Ectodermal cell (in vitro differentiated cells): ENCODE measurements around the gene XKR7.
A peak's percentile ranks its signal among the peaks of the same experiment; 100 is the strongest.

Source experiments
- H3K27ac ChIP-seq: 2 replicates; pipeline ENCODE4 v1.7.0; 2013; ENCODE audit warnings: mild to moderate bottlenecking, low read depth, low read length; ENCODE audit not compliant: insufficient read depth, poor library complexity, severe bottlenecking
- H3K27me3 ChIP-seq: 2 replicates; pipeline ENCODE4 v1.7.0; 2013; ENCODE audit warnings: mild to moderate bottlenecking, low read length; ENCODE audit not compliant: insufficient read depth, control insufficient read depth, poor library complexity, severe bottlenecking
- H3K36me3 ChIP-seq: one replicate; pipeline ENCODE4 v1.7.0; 2013; ENCODE audit warnings: low read length; ENCODE audit not compliant: control insufficient read depth, insufficient read depth
- H3K4me1 ChIP-seq: one replicate; pipeline ENCODE4 v1.7.0; 2013; ENCODE audit warnings: low read length; ENCODE audit not compliant: control insufficient read depth, insufficient read depth
- H3K4me3 ChIP-seq: 2 replicates; pipeline ENCODE4 v1.7.0; 2013; ENCODE audit warnings: low read depth, low read length, control low read depth; ENCODE audit not compliant: insufficient read depth
- H3K9me3 ChIP-seq: 2 replicates; pipeline ENCODE4 v1.7.0; 2013; ENCODE audit warnings: mild to moderate bottlenecking, low read length, moderate library complexity; ENCODE audit not compliant: control insufficient read depth
- WGBS, 2 experiments: methylation state at CpG; one replicate each; pipeline ENCODE4 v1.1.7; 2013; ENCODE audit warnings: missing lambda C conversion rate in 2 of 2; 5-methylcytosine and 5-hydroxymethylcytosine counted together

XKR7 gene

GRCh38 chr20:32036716-32037485 is 69.0 kb downstream of the XKR7 start:
- Histone ChIP-seq H3K27ac (no peak overlapping the region), H3K9me3 (no peaks in the 10 kb centered on the region), H3K4me3 (no peak overlapping the region), H3K27me3 (no peaks in the 10 kb centered on the region), H3K4me1 (peaks cover 5% of the 10 kb centered on the region), H3K36me3 (no peaks in the 10 kb centered on the region)
- WGBS, 2 experiments = 80 to 81% methylated on average over 9 of the region's 10 CpGs

GRCh38 chr20:32037929-32038328 is 70.0 kb downstream of the XKR7 start:
- WGBS, 2 experiments = 71 to 72% methylated on average over 4 of the region's 4 CpGs
- H3K27me3 ChIP-seq = no peaks in the 10 kb centered on the region

DNA sequence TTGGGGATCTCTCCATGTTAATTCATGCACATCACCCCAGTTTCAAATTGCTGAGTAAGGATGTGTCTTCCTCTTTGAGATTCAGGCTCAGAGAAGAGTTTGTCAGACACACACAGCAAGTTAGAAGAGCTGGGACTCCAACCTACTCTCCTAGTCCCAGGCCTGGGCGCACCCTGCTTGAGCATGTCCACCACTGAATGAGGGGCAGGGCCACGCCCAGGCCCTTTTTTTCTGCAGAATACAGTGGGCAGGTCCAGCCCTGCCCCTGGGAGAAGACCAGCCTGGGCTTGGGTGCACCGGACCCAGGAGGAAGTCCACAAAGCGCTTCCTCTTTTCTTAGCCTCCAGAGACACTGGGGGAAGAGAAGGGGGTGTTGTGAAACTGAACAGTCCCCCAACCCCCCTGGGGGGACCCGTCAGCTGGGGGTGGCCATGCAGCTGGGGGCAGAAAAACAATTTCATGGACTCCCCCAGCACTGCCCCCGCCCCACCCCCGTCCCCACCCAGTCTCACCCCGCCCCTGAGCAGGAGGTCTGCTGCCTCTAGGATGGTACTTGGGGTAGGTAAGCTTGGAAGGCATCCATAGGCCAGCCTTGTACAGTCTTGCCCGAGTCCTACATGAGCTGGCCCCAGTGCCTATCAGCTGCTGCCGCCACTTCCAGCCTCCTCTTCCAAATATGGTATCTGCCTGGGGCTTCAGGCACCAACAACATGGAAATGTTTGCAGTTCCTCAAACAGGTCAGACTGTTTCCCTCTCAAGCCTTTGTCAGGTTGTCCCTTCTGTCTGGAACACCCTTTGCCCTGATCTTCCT is 72.4 kb downstream of the XKR7 start:
- Histone ChIP-seq H3K36me3 (no peaks in the 10 kb centered on the region), H3K27me3 (no peaks in the 10 kb centered on the region)
- WGBS, 2 experiments = 84 to 85% methylated on average over 8 to 10 of the region's 10 CpGs

More at GRCh38 chr20:32037929-32038328, 70.0 kb downstream of the XKR7 start:
- Histone ChIP-seq H3K4me3 (no peak overlapping the region), H3K4me1 (peaks cover 5% of the 10 kb centered on the region), H3K36me3 (no peaks in the 10 kb centered on the region), H3K27ac (no peak overlapping the region), H3K9me3 (no peaks in the 10 kb centered on the region)

GRCh38 chr20:32045999-32046398 is 78.0 kb downstream of the XKR7 start:
- H3K4me1 ChIP-seq = no peaks in the 10 kb centered on the region
- H3K9me3 ChIP-seq = no peaks in the 10 kb centered on the region
- peaks cover 16% of the 10 kb centered on the region for H3K27me3 ChIP-seq
- no peaks in the 10 kb centered on the region for H3K36me3 ChIP-seq
- H3K4me3 ChIP-seq = no peak overlapping the region
- 69 to 73% methylated on average over 3 of the region's 3 CpGs for WGBS, 2 experiments
- H3K27ac ChIP-seq = no peak overlapping the region

More for the DNA sequence above, 72.4 kb downstream of the XKR7 start:
- Histone ChIP-seq H3K9me3 (no peaks in the 10 kb centered on the region), H3K4me3 (no peak overlapping the region), H3K4me1 (peaks cover 5% of the 10 kb centered on the region), H3K27ac (no peak overlapping the region)

DNA sequence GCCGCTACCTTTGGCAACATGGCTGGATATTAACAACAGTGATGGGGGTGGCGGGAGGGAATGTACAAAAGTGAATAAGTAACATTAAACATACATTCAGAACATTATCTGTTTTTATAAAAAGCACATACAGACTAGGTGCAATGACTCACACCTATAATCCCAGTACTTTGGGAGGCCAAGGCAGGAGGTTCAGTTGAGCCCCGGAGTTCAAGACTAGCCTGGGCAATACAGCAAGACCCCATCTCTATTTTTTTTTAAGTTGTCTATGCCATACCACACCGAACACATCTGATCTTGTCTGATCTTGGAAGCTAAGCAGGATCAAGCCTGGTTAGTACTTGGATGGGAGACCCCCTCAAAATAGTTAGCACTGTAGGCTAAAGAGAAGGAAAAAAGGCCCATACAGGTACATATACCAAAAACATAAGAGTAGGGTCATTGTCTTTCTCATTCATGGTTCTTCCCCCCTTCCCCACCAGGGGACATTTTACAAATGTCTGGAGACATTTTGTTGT is 82.4 kb downstream of the XKR7 start:
- Histone ChIP-seq H3K27ac (no peak overlapping the region), H3K4me1 (peaks cover 12% of the 10 kb centered on the region), H3K36me3 (no peaks in the 10 kb centered on the region), H3K9me3 (no peaks in the 10 kb centered on the region), H3K27me3 (peaks cover 47% of the 10 kb centered on the region), H3K4me3 (no peak overlapping the region)
- 92 to 100% methylated on average over 3 of the region's 4 CpGs for WGBS, 2 experiments

DNA sequence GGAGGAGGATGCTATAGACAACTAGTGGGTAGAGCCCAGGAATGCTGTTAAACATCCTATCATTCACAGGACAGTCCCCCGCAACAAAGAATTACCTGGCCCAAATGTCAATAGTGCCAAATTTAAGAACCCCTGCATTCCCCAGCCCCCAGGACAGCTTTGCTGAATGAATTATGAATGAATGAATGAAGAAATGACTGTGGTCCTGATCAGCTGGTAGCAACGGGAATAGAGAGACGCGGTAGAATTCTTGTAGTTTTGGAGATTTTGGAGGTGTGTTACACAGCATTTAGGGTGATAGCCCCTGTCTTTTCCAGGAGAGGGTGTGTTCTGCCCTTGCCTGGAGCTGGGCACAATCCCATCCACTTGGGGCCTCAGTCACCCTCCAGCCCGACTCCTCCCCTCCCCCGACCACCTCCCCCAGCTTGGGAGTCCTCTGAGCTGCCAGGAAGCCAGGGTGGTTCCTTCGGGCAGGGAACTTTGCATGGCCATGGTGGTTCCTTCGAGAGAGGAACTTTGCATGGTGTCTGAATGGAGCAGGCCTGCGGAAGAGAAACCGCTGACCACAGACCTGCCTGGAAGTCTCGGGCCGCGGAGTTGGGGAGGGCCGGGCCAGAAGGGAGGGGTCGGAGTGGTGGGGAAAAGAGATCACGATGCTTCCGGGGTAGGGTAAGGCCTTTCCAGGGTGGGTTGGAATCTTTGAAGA is 83.1 kb downstream of the XKR7 start:
- H3K4me1 ChIP-seq = peaks cover 12% of the 10 kb centered on the region
- H3K9me3 ChIP-seq = no peaks in the 10 kb centered on the region
- no peak overlapping the region for H3K4me3 ChIP-seq
- H3K27ac ChIP-seq = no peak overlapping the region
- peaks cover 47% of the 10 kb centered on the region for H3K27me3 ChIP-seq
- 39 to 44% methylated on average over 17 of the region's 17 CpGs for WGBS, 2 experiments
- H3K36me3 ChIP-seq = no peaks in the 10 kb centered on the region

GRCh38 chr20:32051720-32052089 is 83.8 kb downstream of the XKR7 start:
- Histone ChIP-seq H3K27me3 (peaks cover 47% of the 10 kb centered on the region), H3K4me1 (peaks cover 12% of the 10 kb centered on the region), H3K9me3 (no peaks in the 10 kb centered on the region), H3K27ac (no peak overlapping the region), H3K4me3 (no peak overlapping the region), H3K36me3 (no peaks in the 10 kb centered on the region)
- WGBS, 2 experiments = 43% methylated on average over 14 of the region's 14 CpGs

- Histone ChIP-seq H3K27ac (no peak within 1 kb of the TSS), H3K27me3 (peaks cover 47% of the 10 kb centered on the region), H3K4me1 (peaks cover 12% of the 10 kb centered on the region), H3K9me3 (no peaks in the 10 kb centered on the region), H3K36me3 (no peaks in the 10 kb centered on the region), H3K4me3 (peak within 1 kb of the TSS; percentile 24)
- WGBS, 2 experiments = 2 to 3% methylated on average over 58 of the region's 58 CpGs
Observed at GRCh38 chr20:32052090-32052777, 84.3 kb downstream of the XKR7 start, which contains the start of gene HCK. TSS of gene HCK (plus strand) at chr20:32052242.

GRCh38 chr20:32052778-32053362 is 84.9 kb downstream of the XKR7 start:
- no peaks in the 10 kb centered on the region for H3K9me3 ChIP-seq
- H3K4me1 ChIP-seq = peaks cover 12% of the 10 kb centered on the region
- H3K36me3 ChIP-seq = no peaks in the 10 kb centered on the region
- WGBS, 2 experiments = 24 to 28% methylated on average over 21 of the region's 22 CpGs
- H3K27ac ChIP-seq = no peak overlapping the region
- H3K27me3 ChIP-seq = peaks cover 47% of the 10 kb centered on the region
- peak overlapping the region; percentile 24 for H3K4me3 ChIP-seq
